ENCODE measurements around the gene RAPGEF3. TPM values are rescaled to one million over a fixed set of nuclear protein-coding genes. Genes with fewer than 3 reads are reported as not detected.

The RAPGEF3 gene
- total RNA-seq, 1 experiment from 2014 or later: 5.7 TPM

DNA sequence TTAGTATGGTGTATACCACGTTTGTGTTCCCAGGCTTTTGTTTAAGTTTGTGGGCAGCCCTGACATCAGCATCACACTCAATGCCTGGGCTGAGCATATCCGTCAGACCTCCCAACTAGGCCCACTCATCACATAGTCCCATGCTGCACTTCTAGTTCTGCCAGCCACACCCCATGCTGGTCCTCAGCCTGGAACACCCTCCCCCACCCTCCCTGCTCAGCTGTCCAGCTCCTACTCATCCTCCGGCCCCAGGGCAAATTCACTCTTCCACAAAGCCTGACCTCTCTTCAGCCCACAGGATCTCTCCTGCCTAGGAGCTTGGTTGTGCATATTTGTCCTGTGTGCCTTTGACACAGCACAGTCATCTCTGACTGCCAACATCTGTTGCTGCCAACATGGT lies 29.4 kb downstream of the RAPGEF3 start:
- Histone ChIP-seq H4K20me1 (ENCODE audit: insufficient read depth) (no peaks in the 10 kb centered on the region), H3K36me3 (ENCODE audit: low read depth) (no peaks in the 10 kb centered on the region), H3K79me2 (ENCODE audit: low read depth) (no peaks in the 10 kb centered on the region), H3K4me3 (no peak overlapping the region), H3K27ac (no peak overlapping the region), H3K4me2 (no peak overlapping the region), H2AFZ (no peak overlapping the region), H3F3A (ENCODE audit: insufficient read depth, low read depth) (0 out of 2 replicates have a peak, but pooled peaks cover 6% of the 10 kb centered on the region), H3K9me3 (ENCODE audit: insufficient read depth, low read depth) (no peaks in the 10 kb centered on the region), H3K27me3 (ENCODE audit: insufficient read depth, low read depth) (no peaks in the 10 kb centered on the region), H3K9me2 (ENCODE audit: insufficient read depth) (no peaks in the 10 kb centered on the region), H3K4me1 (replicated peaks; ENCODE audit: insufficient read depth) (peaks cover 13% of the 10 kb centered on the region)
- CTCF ChIA-PET: interaction anchor here (0.6 to 1.3 kb wide), 2 partner anchors 12 to 26 kb away, joined by 3 to 5 read pairs; no protein-coding TSS in a partner anchor
- POLR2A ChIA-PET (ENCODE audit: unreplicated experiment): no interaction called here
- no TSS peak for BruUV-seq (replicated peaks)
- no peak for DNase-seq
- no peak for TF ChIP-seq EZH2 (IDR thresholded peaks at IDR 0.05; ENCODE audit: low read depth)
- TF ChIP-seq, protein P1, sequence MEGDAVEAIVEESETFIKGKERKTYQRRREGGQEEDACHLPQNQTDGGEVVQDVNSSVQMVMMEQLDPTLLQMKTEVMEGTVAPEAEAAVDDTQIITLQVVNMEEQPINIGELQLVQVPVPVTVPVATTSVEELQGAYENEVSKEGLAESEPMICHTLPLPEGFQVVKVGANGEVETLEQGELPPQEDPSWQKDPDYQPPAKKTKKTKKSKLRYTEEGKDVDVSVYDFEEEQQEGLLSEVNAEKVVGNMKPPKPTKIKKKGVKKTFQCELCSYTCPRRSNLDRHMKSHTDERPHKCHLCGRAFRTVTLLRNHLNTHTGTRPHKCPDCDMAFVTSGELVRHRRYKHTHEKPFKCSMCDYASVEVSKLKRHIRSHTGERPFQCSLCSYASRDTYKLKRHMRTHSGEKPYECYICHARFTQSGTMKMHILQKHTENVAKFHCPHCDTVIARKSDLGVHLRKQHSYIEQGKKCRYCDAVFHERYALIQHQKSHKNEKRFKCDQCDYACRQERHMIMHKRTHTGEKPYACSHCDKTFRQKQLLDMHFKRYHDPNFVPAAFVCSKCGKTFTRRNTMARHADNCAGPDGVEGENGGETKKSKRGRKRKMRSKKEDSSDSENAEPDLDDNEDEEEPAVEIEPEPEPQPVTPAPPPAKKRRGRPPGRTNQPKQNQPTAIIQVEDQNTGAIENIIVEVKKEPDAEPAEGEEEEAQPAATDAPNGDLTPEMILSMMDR (conservative IDR thresholded peaks at IDR 0.05): no peak
- intact Hi-C loops (cut with micrococcal nuclease; ENCODE audit: unreplicated experiment): no loop called here

- BruUV-seq (replicated peaks): no TSS peak
- CTCF ChIA-PET: interaction anchor here (0.5 to 0.9 kb wide), 4 partner anchors 17 to 1090 kb away, joined by 4 to 6 read pairs (median 4); no protein-coding TSS in a partner anchor
- Histone ChIP-seq H3K27ac (no peak overlapping the region), H3K4me3 (no peak overlapping the region), H3K79me2 (ENCODE audit: low read depth) (no peaks in the 10 kb centered on the region), H3K9me2 (ENCODE audit: insufficient read depth) (no peaks in the 10 kb centered on the region), H4K20me1 (ENCODE audit: insufficient read depth) (no peaks in the 10 kb centered on the region), H3K9me3 (ENCODE audit: insufficient read depth, low read depth) (no peaks in the 10 kb centered on the region), H3K36me3 (ENCODE audit: low read depth) (no peaks in the 10 kb centered on the region), H3K4me1 (replicated peaks; ENCODE audit: insufficient read depth) (peaks cover 27% of the 10 kb centered on the region), H3K4me2 (no peak overlapping the region), H3F3A (ENCODE audit: insufficient read depth, low read depth) (0 out of 2 replicates have a peak, but pooled peaks cover 20% of the 10 kb centered on the region), H3K27me3 (ENCODE audit: insufficient read depth, low read depth) (no peaks in the 10 kb centered on the region), H2AFZ (no peak overlapping the region)
- POLR2A ChIA-PET (ENCODE audit: unreplicated experiment): interaction anchor here (0.6 to 0.7 kb wide), 3 partner anchors 44 to 298 kb away, joined by 3 to 9 read pairs (median 6); no protein-coding TSS in a partner anchor
- no peak for DNase-seq
- TF ChIP-seq, protein P1 (conservative IDR thresholded peaks at IDR 0.05): no peak
- no peak for TF ChIP-seq EZH2 (IDR thresholded peaks at IDR 0.05; ENCODE audit: low read depth)
- intact Hi-C loops (cut with micrococcal nuclease; ENCODE audit: unreplicated experiment): no loop called here
These were observed 32.8 kb downstream of the RAPGEF3 start for GRCh38 chr12:47725893-47726292.

DNA sequence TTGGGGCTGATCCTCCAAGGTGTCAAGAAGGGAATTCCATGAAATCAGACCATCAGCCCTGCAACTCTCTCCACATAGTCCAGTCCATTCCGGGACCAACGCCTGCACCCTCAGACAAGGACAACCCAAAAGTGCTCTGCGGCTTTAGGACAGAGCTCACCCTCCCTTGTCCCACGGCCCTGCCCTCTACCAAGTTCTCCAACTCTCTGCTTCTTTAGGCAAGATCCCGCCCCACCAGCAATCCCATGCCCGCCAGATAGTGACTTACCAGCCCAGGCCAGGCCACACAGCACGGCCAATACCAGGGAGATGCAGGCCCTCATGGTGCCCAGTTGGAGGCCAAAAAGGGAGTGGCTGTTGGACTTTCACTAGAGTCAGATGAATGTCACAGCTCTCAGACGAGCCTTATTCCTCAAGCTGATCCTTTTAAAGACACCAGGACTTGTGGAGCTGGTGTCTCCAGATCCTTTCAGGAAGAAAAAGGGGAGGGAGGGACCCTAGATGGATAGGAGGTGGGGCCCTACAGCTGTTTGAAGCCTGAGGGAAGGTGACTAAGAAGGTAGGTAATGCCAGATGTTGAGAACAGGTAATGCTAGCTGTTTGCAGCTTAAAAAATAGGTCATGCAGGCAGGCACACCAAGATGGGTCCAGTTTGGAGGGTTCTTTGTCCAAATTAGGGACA lies 33.4 kb downstream of the RAPGEF3 start, which contains the start of gene ENDOU:
Gene ENDOU, minus strand, starts transcription at position 400 of the 682 bp plus-strand sequence. Its CDS starts 77 bp downstream, at position 323.
- H3K4me1 ChIP-seq (replicated peaks; ENCODE audit: insufficient read depth): peaks cover 27% of the 10 kb centered on the region
- no peaks in the 10 kb centered on the region for H3K27me3 ChIP-seq (ENCODE audit: insufficient read depth, low read depth)
- H2AFZ ChIP-seq: no peak within 1 kb of the TSS
- 0 out of 2 replicates have a peak, but pooled peaks cover 16% of the 10 kb centered on the region for H3F3A ChIP-seq (ENCODE audit: insufficient read depth, low read depth)
- no TSS peak for BruUV-seq (replicated peaks)
- peak; percentile 54 to 66 for DNase-seq
- no peak within 1 kb of the TSS for H3K4me3 ChIP-seq
- H4K20me1 ChIP-seq (ENCODE audit: insufficient read depth): no peaks in the 10 kb centered on the region
- no peak within 1 kb of the TSS for H3K27ac ChIP-seq
- H3K36me3 ChIP-seq (ENCODE audit: low read depth): no peaks in the 10 kb centered on the region
- no peaks in the 10 kb centered on the region for H3K9me2 ChIP-seq (ENCODE audit: insufficient read depth)
- no peaks in the 10 kb centered on the region for H3K79me2 ChIP-seq (ENCODE audit: low read depth)
- TF ChIP-seq, protein P1 (conservative IDR thresholded peaks at IDR 0.05): no peak
- TF ChIP-seq EZH2 (IDR thresholded peaks at IDR 0.05; ENCODE audit: low read depth): no peak
- H3K4me2 ChIP-seq: no peak within 1 kb of the TSS
- intact Hi-C loops (cut with micrococcal nuclease; ENCODE audit: unreplicated experiment): no loop called here
- ChIA-PET CTCF (interaction anchor here (0.5 to 0.9 kb wide), 5 partner anchors 17 to 1090 kb away, joined by 4 to 8 read pairs (median 5); no protein-coding TSS in a partner anchor), POLR2A (ENCODE audit: unreplicated experiment) (interaction anchor here (0.6 to 0.7 kb wide), 3 partner anchors 45 to 298 kb away, joined by 3 to 9 read pairs (median 6); no protein-coding TSS in a partner anchor)
- H3K9me3 ChIP-seq (ENCODE audit: insufficient read depth, low read depth): no peaks in the 10 kb centered on the region

Data from PC-9 (cell line).